Retinal pigment epithelial cell (primary cell): ENCODE results near the gene MDFIC.

ENCODE experiments used
- DNase-seq: peaks from one replicate; pipeline ENCODE4 v3.0.0-alpha.2; 2010; ENCODE audit warnings: low read depth
- H3K4me3 ChIP-seq: 2 replicates; pipeline ENCODE4 v1.5.1; 2011; ENCODE audit warnings: mild to moderate bottlenecking, low read length, control low read depth, moderate library complexity
- TF ChIP-seq, protein P1 (sequence below): conservative IDR thresholded peaks from 2 replicates; pipeline ENCODE4 v1.5.1; 2011; ENCODE audit warnings: low read depth, low read length, control low read depth, inconsistent platforms

The MDFIC gene

DNA sequence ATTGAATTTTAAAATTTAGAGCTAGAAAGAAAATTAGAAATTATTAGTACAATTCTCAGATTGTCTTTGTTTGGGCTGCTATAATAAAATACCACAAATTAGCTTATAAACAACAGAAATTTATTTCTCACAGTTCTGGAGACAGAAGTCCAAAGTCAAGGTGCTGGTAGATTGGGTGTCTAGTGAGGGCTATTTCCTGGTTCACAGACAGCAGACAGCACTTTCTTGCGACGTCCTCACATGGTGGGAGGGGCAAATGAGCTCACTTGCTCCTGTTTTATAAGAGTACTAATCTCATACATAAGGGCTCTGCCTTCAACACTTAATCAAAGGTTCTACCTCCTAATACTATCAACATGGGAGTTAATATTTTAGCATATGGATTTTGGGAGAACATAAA lies 134.1 kb downstream of the MDFIC start:
- TF ChIP-seq, protein P1, sequence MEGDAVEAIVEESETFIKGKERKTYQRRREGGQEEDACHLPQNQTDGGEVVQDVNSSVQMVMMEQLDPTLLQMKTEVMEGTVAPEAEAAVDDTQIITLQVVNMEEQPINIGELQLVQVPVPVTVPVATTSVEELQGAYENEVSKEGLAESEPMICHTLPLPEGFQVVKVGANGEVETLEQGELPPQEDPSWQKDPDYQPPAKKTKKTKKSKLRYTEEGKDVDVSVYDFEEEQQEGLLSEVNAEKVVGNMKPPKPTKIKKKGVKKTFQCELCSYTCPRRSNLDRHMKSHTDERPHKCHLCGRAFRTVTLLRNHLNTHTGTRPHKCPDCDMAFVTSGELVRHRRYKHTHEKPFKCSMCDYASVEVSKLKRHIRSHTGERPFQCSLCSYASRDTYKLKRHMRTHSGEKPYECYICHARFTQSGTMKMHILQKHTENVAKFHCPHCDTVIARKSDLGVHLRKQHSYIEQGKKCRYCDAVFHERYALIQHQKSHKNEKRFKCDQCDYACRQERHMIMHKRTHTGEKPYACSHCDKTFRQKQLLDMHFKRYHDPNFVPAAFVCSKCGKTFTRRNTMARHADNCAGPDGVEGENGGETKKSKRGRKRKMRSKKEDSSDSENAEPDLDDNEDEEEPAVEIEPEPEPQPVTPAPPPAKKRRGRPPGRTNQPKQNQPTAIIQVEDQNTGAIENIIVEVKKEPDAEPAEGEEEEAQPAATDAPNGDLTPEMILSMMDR, result no peak
- DNase-seq, result no peak
- H3K4me3 ChIP-seq, result no peak overlapping the region

DNA sequence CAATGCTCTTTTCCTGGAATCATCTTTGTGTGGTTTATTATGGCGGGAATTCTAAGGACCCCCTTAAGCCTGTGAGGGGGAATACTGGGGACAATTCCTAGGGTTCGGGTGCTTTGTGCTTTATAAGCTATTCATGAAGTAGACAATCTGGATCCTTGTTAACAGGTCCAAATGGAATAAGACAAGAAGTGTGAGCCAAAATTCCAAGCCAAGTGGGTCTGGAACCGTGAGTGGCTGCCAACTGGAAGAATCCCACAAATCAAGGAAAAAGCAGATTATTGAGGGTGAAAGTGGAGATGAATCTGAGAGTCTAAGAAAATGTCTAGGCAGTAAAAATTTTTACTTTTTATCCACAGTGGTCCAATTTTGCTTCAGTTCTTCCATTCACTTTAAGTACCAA lies 136.8 kb downstream of the MDFIC start:
- H3K4me3 ChIP-seq, result no peak overlapping the region
- no peak for DNase-seq
- TF ChIP-seq, protein P1, result no peak

DNA sequence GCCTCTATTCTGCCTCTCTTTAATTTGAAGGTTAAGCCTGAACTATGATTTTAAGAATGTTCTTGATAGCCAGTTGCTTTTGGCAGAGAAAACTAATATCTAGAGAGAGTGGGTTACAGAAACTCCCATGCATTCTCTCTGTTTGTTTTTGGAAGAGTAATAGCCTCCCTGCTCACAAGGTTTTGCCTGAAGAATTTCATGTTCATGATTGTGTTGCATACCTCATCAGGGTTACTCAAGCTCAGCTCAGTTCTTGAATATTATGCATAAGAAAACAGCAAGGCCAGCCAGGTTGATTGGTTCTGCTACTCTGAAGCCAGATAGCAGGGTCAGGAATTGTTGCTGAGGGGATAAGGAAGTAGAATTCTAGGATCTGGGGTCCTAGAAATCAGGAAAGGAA lies 137.4 kb downstream of the MDFIC start:
- H3K4me3 ChIP-seq, result no peak overlapping the region
- TF ChIP-seq, protein P1, result no peak
- no peak for DNase-seq

DNA sequence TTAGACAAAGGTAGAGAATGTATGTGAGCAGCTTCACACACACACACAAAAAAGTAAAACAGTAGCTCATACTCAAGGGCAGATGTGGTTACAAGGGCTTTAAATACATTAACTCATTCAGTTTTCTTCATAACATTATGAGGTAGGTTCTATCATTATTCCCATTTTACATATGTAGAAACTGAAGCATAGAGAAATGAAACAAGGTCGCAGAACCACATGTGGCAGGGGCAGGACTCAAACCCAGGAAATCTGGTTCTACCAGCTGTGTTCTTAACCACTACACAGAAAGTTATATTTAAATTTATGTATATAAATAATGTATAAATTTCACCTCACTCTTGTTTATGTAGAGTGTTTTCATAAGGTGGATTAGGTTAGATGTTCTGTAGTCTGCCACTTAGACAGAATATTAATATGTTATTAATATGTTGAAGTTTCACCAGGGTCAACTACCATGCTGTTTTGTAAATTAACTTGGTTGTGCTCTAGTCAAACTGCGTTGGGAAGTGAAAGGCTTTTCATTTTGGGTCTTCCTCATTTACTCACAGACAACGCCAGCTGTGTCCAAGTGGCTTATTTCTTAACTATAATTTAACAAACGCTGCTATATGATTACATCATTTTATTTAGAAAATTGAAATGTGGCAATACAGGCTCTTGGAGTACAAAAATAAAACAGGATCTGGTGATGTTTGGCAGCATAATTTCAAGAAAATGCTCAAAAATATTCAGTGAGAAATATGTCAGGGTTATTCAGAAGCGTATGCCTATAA lies 138.4 kb downstream of the MDFIC start:
- TF ChIP-seq, protein P1, result no peak
- no peak for DNase-seq
- H3K4me3 ChIP-seq, result no peak overlapping the region

DNA sequence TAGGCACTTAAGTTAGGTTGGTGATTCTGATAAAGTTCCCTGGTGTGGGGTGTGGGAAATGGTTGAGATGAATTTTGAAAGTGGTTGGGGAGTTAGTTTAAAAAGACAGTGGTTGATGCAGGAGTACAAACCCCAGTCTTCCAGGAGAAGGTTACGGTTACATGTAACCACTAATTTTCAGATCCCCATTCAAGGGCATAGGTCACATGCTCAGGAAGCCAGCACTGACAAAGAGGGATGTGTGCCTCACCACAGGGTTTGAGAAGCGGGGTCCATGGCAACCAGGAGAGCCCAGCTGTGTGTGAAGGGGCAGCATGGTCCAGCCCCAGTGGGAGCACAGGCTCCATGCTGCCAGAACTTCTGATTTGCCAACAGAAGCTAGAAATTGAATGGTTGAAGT lies 144.2 kb downstream of the MDFIC start:
- no peak overlapping the region for H3K4me3 ChIP-seq
- no peak for DNase-seq
- TF ChIP-seq, protein P1, result no peak

DNA sequence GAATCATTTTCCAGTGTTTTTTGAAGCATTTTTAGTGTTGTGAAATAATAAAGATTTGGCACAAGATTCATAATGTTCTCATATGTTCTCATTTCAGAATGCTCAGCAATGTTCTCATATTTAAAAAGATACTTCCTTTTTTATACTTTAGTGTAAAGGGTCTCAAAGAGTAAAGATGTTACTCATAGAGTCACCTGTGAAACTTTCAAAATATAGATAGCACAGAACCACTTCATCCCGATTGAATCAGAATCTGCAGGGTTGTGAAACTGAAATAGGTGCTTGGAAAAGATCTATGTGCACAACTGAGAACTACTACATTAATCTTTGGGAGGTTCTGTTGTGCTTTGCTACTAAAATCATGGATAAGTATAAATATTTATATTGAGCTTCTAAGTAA lies 144.7 kb downstream of the MDFIC start:
- no peak for DNase-seq
- TF ChIP-seq, protein P1, result no peak
- H3K4me3 ChIP-seq, result no peak overlapping the region

DNA sequence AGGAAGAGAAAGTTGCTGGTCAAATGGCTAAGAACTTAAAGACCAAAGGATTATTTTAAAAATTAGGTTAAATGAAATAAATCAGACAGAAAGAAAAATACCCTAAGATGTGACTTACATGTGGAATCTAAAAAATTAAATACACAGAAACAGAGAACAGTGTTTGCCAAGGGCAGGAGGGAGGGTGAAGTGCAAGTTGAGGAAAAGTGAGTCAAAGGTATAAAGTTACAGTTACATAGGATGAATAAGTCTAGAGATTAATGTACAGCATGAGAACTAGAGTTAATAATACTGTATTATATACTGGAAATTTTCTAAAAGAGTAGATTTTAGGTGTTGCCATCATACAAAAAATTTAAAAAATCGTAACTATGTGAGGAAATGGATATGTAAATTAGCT lies 146.3 kb downstream of the MDFIC start:
- TF ChIP-seq, protein P1, result no peak
- H3K4me3 ChIP-seq, result no peak overlapping the region
- no peak for DNase-seq
